ENCODE measurements around the gene MYL12A.
A peak's percentile ranks its signal among the peaks of the same experiment; 100 is the strongest.
"Not testable (repeated sequence)": the region's sequence is repeated elsewhere in the genome, so short reads cannot be mapped to it uniquely, and the experiment has no call there.

The MYL12A gene

GRCh38 chr18:3261373-3262233, 14.0 kb downstream of the MYL12A start, which contains the start of gene MYL12B:
MYL12B (plus strand) TSS chr18:3262133; CDS start chr18:3272899, 10,766 bp downstream.
- Mint-ChIP-seq H3K4me3 (peak within 1 kb of the TSS; percentile 95), H3K4me1 (peaks cover 81% of the 10 kb centered on the region), H3K36me3 (peaks cover 11% of the 10 kb centered on the region), H3K27me3 (no peaks in the 10 kb centered on the region), H3K27ac (peak within 1 kb of the TSS; percentile 99), H3K9me3 (no peaks in the 10 kb centered on the region)

- no peaks in the 10 kb centered on the region for H3K9me3 Mint-ChIP-seq
- peak overlapping the region; percentile 88 for H3K27ac Mint-ChIP-seq
- H3K36me3 Mint-ChIP-seq = peaks cover 6% of the 10 kb centered on the region
- peak overlapping the region; percentile 95 for H3K4me3 Mint-ChIP-seq
- no peaks in the 10 kb centered on the region for H3K27me3 Mint-ChIP-seq
- H3K4me1 Mint-ChIP-seq = peaks cover 82% of the 10 kb centered on the region
Observed at GRCh38 chr18:3262234-3263131, 14.9 kb downstream of the MYL12A start.

GRCh38 chr18:3263132-3263700, 15.6 kb downstream of the MYL12A start:
- Mint-ChIP-seq H3K4me3 (peak overlapping the region; percentile 95), H3K4me1 (peaks cover 80% of the 10 kb centered on the region), H3K36me3 (peaks cover 2% of the 10 kb centered on the region), H3K9me3 (no peaks in the 10 kb centered on the region), H3K27ac (peak overlapping the region; percentile 88), H3K27me3 (no peaks in the 10 kb centered on the region)

- H3K36me3 Mint-ChIP-seq = peaks cover 2% of the 10 kb centered on the region
- peak overlapping the region; percentile 95 for H3K4me3 Mint-ChIP-seq
- H3K4me1 Mint-ChIP-seq = peaks cover 81% of the 10 kb centered on the region
- H3K27me3 Mint-ChIP-seq = no peaks in the 10 kb centered on the region
- H3K9me3 Mint-ChIP-seq = no peaks in the 10 kb centered on the region
- H3K27ac Mint-ChIP-seq = peak overlapping the region; percentile 44
Observed at GRCh38 chr18:3264362-3264761, 16.8 kb downstream of the MYL12A start.

GRCh38 chr18:3265564-3266033, 18.0 kb downstream of the MYL12A start:
- Mint-ChIP-seq H3K27me3 (no peaks in the 10 kb centered on the region), H3K36me3 (no peaks in the 10 kb centered on the region), H3K27ac (peak overlapping the region; percentile 91), H3K4me1 (peaks cover 81% of the 10 kb centered on the region), H3K4me3 (peak overlapping the region; percentile 70), H3K9me3 (no peaks in the 10 kb centered on the region)

GRCh38 chr18:3266062-3266608, 18.5 kb downstream of the MYL12A start:
- H3K4me3 Mint-ChIP-seq = peak overlapping the region; percentile 70
- no peaks in the 10 kb centered on the region for H3K9me3 Mint-ChIP-seq
- no peaks in the 10 kb centered on the region for H3K27me3 Mint-ChIP-seq
- H3K4me1 Mint-ChIP-seq = peaks cover 81% of the 10 kb centered on the region
- no peaks in the 10 kb centered on the region for H3K36me3 Mint-ChIP-seq
- H3K27ac Mint-ChIP-seq = peak overlapping the region; percentile 75

- Mint-ChIP-seq H3K9me3 (no peaks in the 10 kb centered on the region), H3K36me3 (no peaks in the 10 kb centered on the region), H3K4me3 (peak overlapping the region; percentile 66), H3K4me1 (peaks cover 94% of the 10 kb centered on the region), H3K27me3 (no peaks in the 10 kb centered on the region), H3K27ac (peak overlapping the region; percentile 84)
Observed at GRCh38 chr18:3268306-3268705, 20.7 kb downstream of the MYL12A start.

GRCh38 chr18:3269241-3269913, 21.8 kb downstream of the MYL12A start:
- Mint-ChIP-seq H3K4me1 (peaks cover 93% of the 10 kb centered on the region), H3K36me3 (peaks cover 4% of the 10 kb centered on the region), H3K27me3 (no peaks in the 10 kb centered on the region), H3K9me3 (no peaks in the 10 kb centered on the region), H3K27ac (peak overlapping the region; percentile 90), H3K4me3 (peak overlapping the region; percentile 31)

- Mint-ChIP-seq H3K4me1 (peaks cover 90% of the 10 kb centered on the region), H3K9me3 (no peaks in the 10 kb centered on the region), H3K4me3 (peak overlapping the region; percentile 31), H3K27me3 (no peaks in the 10 kb centered on the region), H3K36me3 (peaks cover 6% of the 10 kb centered on the region), H3K27ac (peak overlapping the region; percentile 25)
Observed at GRCh38 chr18:3269914-3270299, 22.3 kb downstream of the MYL12A start.

GRCh38 chr18:3273042-3273441, 25.4 kb downstream of the MYL12A start:
- H3K36me3 Mint-ChIP-seq = peaks cover 15% of the 10 kb centered on the region
- H3K9me3 Mint-ChIP-seq = no peaks in the 10 kb centered on the region
- no peaks in the 10 kb centered on the region for H3K27me3 Mint-ChIP-seq
- H3K4me3 Mint-ChIP-seq = no peak overlapping the region
- peaks cover 64% of the 10 kb centered on the region for H3K4me1 Mint-ChIP-seq
- peak overlapping the region; percentile 85 for H3K27ac Mint-ChIP-seq

- H3K9me3 Mint-ChIP-seq, H3K27me3 Mint-ChIP-seq, H3K4me3 Mint-ChIP-seq: not testable (repeated sequence)
- Mint-ChIP-seq H3K36me3 (peaks cover 18% of the 10 kb centered on the region), H3K4me1 (peaks cover 19% of the 10 kb centered on the region), H3K27ac (peak overlapping the region; percentile 30)
Observed at GRCh38 chr18:3277643-3278213, 30.1 kb downstream of the MYL12A start.

- Mint-ChIP-seq H3K27ac (peak overlapping the region; percentile 36), H3K27me3 (no peaks in the 10 kb centered on the region), H3K4me1 (peaks cover 5% of the 10 kb centered on the region), H3K36me3 (peaks cover 14% of the 10 kb centered on the region), H3K9me3 (no peaks in the 10 kb centered on the region), H3K4me3 (no peak overlapping the region)
Observed at GRCh38 chr18:3279201-3280185, 31.9 kb downstream of the MYL12A start.

- Mint-ChIP-seq H3K36me3 (peaks cover 8% of the 10 kb centered on the region), H3K4me3 (no peak overlapping the region), H3K27ac (no peak overlapping the region), H3K27me3 (no peaks in the 10 kb centered on the region), H3K4me1 (no peaks in the 10 kb centered on the region), H3K9me3 (no peaks in the 10 kb centered on the region)
Observed at GRCh38 chr18:3281456-3282400, 34.1 kb downstream of the MYL12A start.
